K562 (cell line): Measurements from ENCODE around the gene TTC38. TPM values are rescaled to one million over a fixed set of nuclear protein-coding genes. Genes with fewer than 3 reads are reported as not detected.

Experiments
- ATAC-seq: fragments of 200-7000 bp; cut with Tn5 transposase; 3 replicates; pipeline ENCODE4 v1.9.1; 2020; ENCODE audit warnings: moderate library complexity
- BruUV-seq: library from RNA; stranded (reverse); fragments of 400-500 nt; replicated peaks from 2 replicates; lab custom pipeline; 2021; lab: Mats Ljungman, UMichigan
- CTCF ChIA-PET: fragments of 300-600 bp; formaldehyde crosslinking; extraction: SDS; loops from one replicate; lab custom pipeline; 2021; ENCODE audit warnings: low intra/inter-chr PET ratio; lab: Yijun Ruan, JAX
- POLR2A ChIA-PET: fragments of 300-600, 350-650 bp; sonication (Branson Sonifier 250); formaldehyde crosslinking; extraction: SDS; loops from one replicate; lab custom pipeline; 2021; ENCODE audit warnings: antibody characterized with exemption, inconsistent platforms; lab: Yijun Ruan, JAX
- DNase-seq, 4 experiments: peaks; one replicate each; pipeline versions ENCODE4 v3.0.0 to v3.0.0-alpha.2; 2011 to 2018; ENCODE audit warnings: low spot score in 3 of 4, mixed read lengths in 3 of 4; ENCODE audit errors: extremely low read depth in 1 of 4
- FAIRE-seq: peaks from 2 replicates; lab custom pipeline; 2011; peaks lifted over from hg19 to GRCh38; lab: Jason Lieb, UNC
- H2AFZ ChIP-seq: 2 replicates; pipeline ENCODE4 v1.6.0; 2011; ENCODE audit warnings: low read depth, low read length, control low read depth, inconsistent platforms
- H3K27ac ChIP-seq: fragments of 200-600 bp; 3 replicates; pipeline ENCODE4 v1.8.0; 2011; ENCODE audit warnings: low read depth, mild to moderate bottlenecking, control low read depth, inconsistent platforms, low read length, moderate library complexity, mixed read lengths; ENCODE audit errors: extremely low read depth
- H3K27me3 ChIP-seq, 2 experiments: fragments of 300-600 bp in 1 of 2; 2 replicates in 1 of 2; 3 replicates in 1 of 2; pipeline versions ENCODE4 v1.6.0 to v1.8.0; 2011; ENCODE audit warnings: inconsistent platforms in 2 of 2, low read length in 2 of 2, mild to moderate bottlenecking in 1 of 2, mixed read lengths in 1 of 2, moderate library complexity in 1 of 2; ENCODE audit not compliant: control insufficient read depth in 2 of 2, insufficient read depth in 2 of 2
- H3K36me3 ChIP-seq: fragments of 300-600 bp; 3 replicates; pipeline ENCODE4 v1.8.0; 2011; ENCODE audit warnings: mild to moderate bottlenecking, low read length, inconsistent platforms; ENCODE audit not compliant: control insufficient read depth, insufficient read depth
- H3K4me1 ChIP-seq, 2 experiments: fragments of 200-600 bp in 1 of 2; replicated peaks in 1 of 2; 2 replicates in 1 of 2; 3 replicates in 1 of 2; pipeline versions ENCODE4 v1.5.1 to v1.8.0; 2011; ENCODE audit warnings: inconsistent platforms in 2 of 2, low read length in 2 of 2, mild to moderate bottlenecking in 1 of 2, mixed read lengths in 1 of 2, moderate library complexity in 1 of 2; ENCODE audit not compliant: control insufficient read depth in 2 of 2, insufficient read depth in 2 of 2
- H3K4me2 ChIP-seq: 2 replicates; pipeline ENCODE4 v1.6.1; 2011; ENCODE audit warnings: low read length, control low read depth, inconsistent platforms, mixed read lengths; ENCODE audit not compliant: insufficient read depth
- H3K4me3 ChIP-seq: fragments of 200-600 bp; sonication (generic), shearing (Covaris generic); 2 replicates; pipeline ENCODE4 v1.5.1; 2016; ENCODE audit warnings: control low read depth, inconsistent platforms
- H3K79me2 ChIP-seq: fragments of 200-600 bp; 3 replicates; pipeline ENCODE4 v1.8.0; 2011; ENCODE audit warnings: low read length, inconsistent platforms; ENCODE audit not compliant: control insufficient read depth, insufficient read depth
- H3K9ac ChIP-seq, 2 experiments: 2 replicates each; pipeline versions ENCODE4 v1.6.0 to v1.6.1; 2011; ENCODE audit warnings: low read depth in 2 of 2, low read length in 2 of 2, control low read depth in 1 of 2, inconsistent platforms in 1 of 2, mild to moderate bottlenecking in 1 of 2, mixed read lengths in 1 of 2; ENCODE audit not compliant: insufficient read depth in 1 of 2
- H3K9me1 ChIP-seq: one replicate; pipeline ENCODE4 v1.6.0; 2011; ENCODE audit warnings: inconsistent platforms, mild to moderate bottlenecking, low read length, moderate library complexity; ENCODE audit not compliant: control insufficient read depth, insufficient read depth
- H3K9me3 ChIP-seq: replicated peaks from 2 replicates; pipeline ENCODE4 v1.5.1; 2011; ENCODE audit warnings: low read depth, low read length, inconsistent platforms; ENCODE audit not compliant: control insufficient read depth, insufficient read depth
- H4K20me1 ChIP-seq: replicated peaks from 2 replicates; pipeline ENCODE4 v1.6.1; 2011; ENCODE audit warnings: low read length, inconsistent platforms, mixed read lengths; ENCODE audit not compliant: control insufficient read depth, insufficient read depth
- MAZ ChIP-seq, 2 experiments: fragments of 450-650 bp in 1 of 2; sonication (generic) in 1 of 2; formaldehyde crosslinking; IDR thresholded peaks in 1 of 2; conservative IDR thresholded peaks in 1 of 2; 2 replicates each; pipeline versions ENCODE4 v1.4.0 to v1.5.0; 2020; ENCODE audit warnings: mild to moderate bottlenecking in 1 of 2, missing genetic modification reagents in 1 of 2
- NEUROD1 ChIP-seq: fragments of 150-350 bp; IDR thresholded peaks from 2 replicates; pipeline ENCODE4 v1.6.1; 2014; ENCODE audit warnings: borderline replicate concordance, low read length, low read depth; ENCODE audit not compliant: partially characterized antibody
- U2AF1 ChIP-seq: fragments of 200-400 bp; formaldehyde crosslinking; optimal IDR thresholded peaks from 2 replicates; pipeline ENCODE3; 2017; ENCODE audit warnings: mild to moderate bottlenecking, low read depth, low read length, moderate library complexity
- WGBS: fragments of 100-300 bp; shearing (Covaris generic); methylation state at CpG from one replicate; pipeline ENCODE4 v1.1.6; 2016; ENCODE audit warnings: low coverage, mixed read lengths; ENCODE audit not compliant: insufficient coverage; ENCODE audit errors: missing lambda C conversion rate; 5-methylcytosine and 5-hydroxymethylcytosine counted together
- in situ Hi-C: fragments of 300-500 bp; cut with MboI; formaldehyde crosslinking; loops from 4 replicates; pipeline ENCODE4 v1.15.0; 2018; ENCODE audit warnings: inconsistent platforms, mixed read lengths
- intact Hi-C: fragments of 100-400 bp; cut with micrococcal nuclease; formaldehyde crosslinking; loops from 2 replicates; pipeline ENCODE4 v1.14.2; 2022
- polyA plus RNA-seq, 8 experiments: library from polyadenylated mRNA; depleted of rRNA in 4 of 8; stranded (reverse) in 5 of 8; unstranded in 3 of 8; fragments of >200 nt; fragmentation: Nextera tagmentation in 2 of 8; fragmentation: Illumina TruSeq in 1 of 8; extraction: Ambion mirVana in 2 of 8; extraction: Trizol in 1 of 8; gene quantifications; 2 replicates each; pipeline versions ENCODE4 v1.2.1 to v1.2.3, GENCODE V29; 2011 to 2014; ENCODE audit warnings: inconsistent platforms in 1 of 8, missing spikeins in 1 of 8
- total RNA-seq, 7 experiments: library from RNA; depleted of rRNA in 6 of 7; stranded (reverse); fragments of >200 nt in 6 of 7; fragmentation: Illumina TruSeq in 2 of 7; extraction: Trizol in 2 of 7; gene quantifications; 2 replicates each; pipeline versions ENCODE4 v1.2.1 to v1.2.3, GENCODE V29; 2011 to 2021; ENCODE audit warnings: low replicate concordance in 1 of 7
- TF ChIP-seq, protein P1 (sequence below): IDR thresholded peaks from 2 replicates; pipeline ENCODE4 v1.6.1; 2016; ENCODE audit warnings: missing genetic modification characterization, missing compliant biosample characterization
- TF ChIP-seq, protein P2 (sequence below): fragments of 250-450 bp; sonication (Bioruptor Pico); IDR thresholded peaks from 2 replicates; pipeline ENCODE4 v1.5.0; 2021; ENCODE audit warnings: mild to moderate bottlenecking, borderline replicate concordance

The TTC38 gene
- total and polyA plus RNA-seq, 9 of the 15 experiments (the other 6 are each of a cell fraction or from before 2014, with no cell fraction given) = 0.84 to 28.4 (median 18.1) TPM

DNA sequence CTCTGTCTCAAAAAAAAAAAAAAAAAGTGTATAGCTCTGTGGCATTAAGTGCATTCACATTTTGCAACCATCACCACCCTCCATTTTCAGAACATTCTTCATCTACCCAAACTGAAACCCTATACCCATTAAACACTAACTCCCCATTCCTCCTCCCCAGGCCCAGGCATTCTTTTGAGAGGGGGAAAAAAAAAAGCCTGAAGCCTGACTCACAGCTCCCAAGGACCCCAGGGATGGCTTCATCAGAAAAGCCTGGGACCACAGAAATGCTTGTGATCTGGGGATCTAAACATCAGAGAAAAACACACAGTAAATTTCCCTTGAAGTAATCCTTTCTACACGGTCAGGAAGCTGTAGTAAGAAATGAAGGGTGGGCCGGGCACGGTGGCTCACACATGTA, 18.2 kb downstream of the TTC38 start:
- Histone ChIP-seq H3K27me3 (no peaks in the 10 kb centered on the region), H3K4me1 (peaks cover 0 to 12% of the 10 kb centered on the region in 2 experiments; a peak in 1 of 5 replicates), H3K36me3 (peaks cover 47% of the 10 kb centered on the region), H3K9ac (no peak overlapping the region), H4K20me1 (no peaks in the 10 kb centered on the region), H3K9me3 (no peaks in the 10 kb centered on the region), H3K27ac (no peak overlapping the region), H3K9me1 (no peaks in the 10 kb centered on the region), H3K79me2 (no peaks in the 10 kb centered on the region), H2AFZ (no peak overlapping the region), H3K4me3 (no peak overlapping the region), H3K4me2 (no peak overlapping the region)
- no peak for ATAC-seq
- CTCF ChIA-PET = no interaction called here
- in situ Hi-C loops = no loop called here
- 93% methylated on average over 3 of the region's 3 CpGs for WGBS
- no TSS peak for BruUV-seq
- POLR2A ChIA-PET = interaction anchor here (0.6 to 1.7 kb wide), 2 partner anchors 10 to 21 kb away, joined by 4 to 10 read pairs; partner anchors contain the start of gene GTSE1
- TF ChIP-seq NEUROD1 = no peak
- TF ChIP-seq, protein P1, sequence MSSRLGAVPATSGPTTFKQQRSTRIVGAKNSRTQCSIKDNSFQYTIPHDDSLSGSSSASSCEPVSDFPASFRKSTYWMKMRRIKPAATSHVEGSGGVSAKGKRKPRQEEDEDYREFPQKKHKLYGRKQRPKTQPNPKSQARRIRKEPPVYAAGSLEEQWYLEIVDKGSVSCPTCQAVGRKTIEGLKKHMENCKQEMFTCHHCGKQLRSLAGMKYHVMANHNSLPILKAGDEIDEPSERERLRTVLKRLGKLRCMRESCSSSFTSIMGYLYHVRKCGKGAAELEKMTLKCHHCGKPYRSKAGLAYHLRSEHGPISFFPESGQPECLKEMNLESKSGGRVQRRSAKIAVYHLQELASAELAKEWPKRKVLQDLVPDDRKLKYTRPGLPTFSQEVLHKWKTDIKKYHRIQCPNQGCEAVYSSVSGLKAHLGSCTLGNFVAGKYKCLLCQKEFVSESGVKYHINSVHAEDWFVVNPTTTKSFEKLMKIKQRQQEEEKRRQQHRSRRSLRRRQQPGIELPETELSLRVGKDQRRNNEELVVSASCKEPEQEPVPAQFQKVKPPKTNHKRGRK (tag) = no peak
- no peak for TF ChIP-seq U2AF1
- TF ChIP-seq MAZ (CRISPR knock-in tag; conservative IDR thresholded peaks at IDR 0.05 in 1 of 2, IDR thresholded peaks at IDR 0.05 in 1 of 2) = no peak
- TF ChIP-seq, protein P2, sequence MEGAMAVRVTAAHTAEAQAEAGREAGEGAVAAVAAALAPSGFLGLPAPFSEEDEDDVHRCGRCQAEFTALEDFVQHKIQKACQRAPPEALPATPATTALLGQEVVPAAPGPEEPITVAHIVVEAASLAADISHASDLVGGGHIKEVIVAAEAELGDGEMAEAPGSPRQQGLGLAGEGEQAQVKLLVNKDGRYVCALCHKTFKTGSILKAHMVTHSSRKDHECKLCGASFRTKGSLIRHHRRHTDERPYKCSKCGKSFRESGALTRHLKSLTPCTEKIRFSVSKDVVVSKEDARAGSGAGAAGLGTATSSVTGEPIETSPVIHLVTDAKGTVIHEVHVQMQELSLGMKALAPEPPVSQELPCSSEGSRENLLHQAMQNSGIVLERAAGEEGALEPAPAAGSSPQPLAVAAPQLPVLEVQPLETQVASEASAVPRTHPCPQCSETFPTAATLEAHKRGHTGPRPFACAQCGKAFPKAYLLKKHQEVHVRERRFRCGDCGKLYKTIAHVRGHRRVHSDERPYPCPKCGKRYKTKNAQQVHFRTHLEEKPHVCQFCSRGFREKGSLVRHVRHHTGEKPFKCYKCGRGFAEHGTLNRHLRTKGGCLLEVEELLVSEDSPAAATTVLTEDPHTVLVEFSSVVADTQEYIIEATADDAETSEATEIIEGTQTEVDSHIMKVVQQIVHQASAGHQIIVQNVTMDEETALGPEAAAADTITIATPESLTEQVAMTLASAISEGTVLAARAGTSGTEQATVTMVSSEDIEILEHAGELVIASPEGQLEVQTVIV (CRISPR knock-in tag) = no peak
- FAIRE-seq = no peak
- no peak for DNase-seq
- intact Hi-C loops = no loop called here
